NCI-H2227 (cell line): ENCODE measurements around the gene KCNMB2.
"Not testable (repeated sequence)": the region's sequence is repeated elsewhere in the genome, so short reads cannot be mapped to it uniquely, and the experiment has no call there.

ENCODE experiments used
- DNase-seq: peaks from one replicate; lab custom pipeline; 2025; ENCODE audit not compliant: unreplicated experiment; lab: John Stamatoyannopoulos, UW

The KCNMB2 gene

GRCh38 chr3:178518660-178519396 is 17.4 kb upstream of the KCNMB2 start:
- peak; percentile 4 for DNase-seq

GRCh38 chr3:178519701-178520100 is 16.5 kb upstream of the KCNMB2 start:
- DNase-seq = no peak

GRCh38 chr3:178520451-178520850 is 15.8 kb upstream of the KCNMB2 start:
- DNase-seq = no peak

- DNase-seq = peak; percentile 30
Measured at GRCh38 chr3:178522200-178523052, 13.8 kb upstream of the KCNMB2 start.

GRCh38 chr3:178525251-178525650 is 11.0 kb upstream of the KCNMB2 start:
- no peak for DNase-seq

GRCh38 chr3:178526291-178526690 is 9.9 kb upstream of the KCNMB2 start:
- DNase-seq = no peak

GRCh38 chr3:178527981-178528380 is 8.3 kb upstream of the KCNMB2 start:
- no peak for DNase-seq

- no peak for DNase-seq
Measured at GRCh38 chr3:178529606-178530225, 6.5 kb upstream of the KCNMB2 start.

GRCh38 chr3:178532476-178532875 is 3.8 kb upstream of the KCNMB2 start:
- DNase-seq = no peak

- DNase-seq = no peak
Measured at GRCh38 chr3:178537122-178537705, 978 bp downstream of the KCNMB2 start.

GRCh38 chr3:178538056-178538455 is 1.8 kb downstream of the KCNMB2 start:
- DNase-seq = no peak

GRCh38 chr3:178540184-178540583 is 3.9 kb downstream of the KCNMB2 start:
- no peak for DNase-seq

GRCh38 chr3:178545337-178545736 is 9.1 kb downstream of the KCNMB2 start:
- DNase-seq = no peak

- no peak for DNase-seq
Measured at GRCh38 chr3:178546079-178546478, 9.8 kb downstream of the KCNMB2 start.

GRCh38 chr3:178549426-178549825 is 13.2 kb downstream of the KCNMB2 start:
- DNase-seq = not testable (repeated sequence)

- no peak for DNase-seq
Measured at GRCh38 chr3:178551916-178552321, 15.7 kb downstream of the KCNMB2 start.

GRCh38 chr3:178558637-178559036 is 22.4 kb downstream of the KCNMB2 start:
- DNase-seq = no peak

- no peak for DNase-seq
Measured at GRCh38 chr3:178560759-178561158, 24.5 kb downstream of the KCNMB2 start.

GRCh38 chr3:178561239-178561638 is 25.0 kb downstream of the KCNMB2 start:
- DNase-seq = no peak

GRCh38 chr3:178562143-178562946 is 26.1 kb downstream of the KCNMB2 start:
- DNase-seq = no peak

- DNase-seq = no peak
Measured at GRCh38 chr3:178562947-178563232, 26.7 kb downstream of the KCNMB2 start.
